ENCODE data around the gene PLD2.
A peak's percentile ranks its signal among the peaks of the same experiment; 100 is the strongest.
"Not testable (repeated sequence)": the region's sequence is repeated elsewhere in the genome, so short reads cannot be mapped to it uniquely, and the experiment has no call there.

Gene PLD2

DNA sequence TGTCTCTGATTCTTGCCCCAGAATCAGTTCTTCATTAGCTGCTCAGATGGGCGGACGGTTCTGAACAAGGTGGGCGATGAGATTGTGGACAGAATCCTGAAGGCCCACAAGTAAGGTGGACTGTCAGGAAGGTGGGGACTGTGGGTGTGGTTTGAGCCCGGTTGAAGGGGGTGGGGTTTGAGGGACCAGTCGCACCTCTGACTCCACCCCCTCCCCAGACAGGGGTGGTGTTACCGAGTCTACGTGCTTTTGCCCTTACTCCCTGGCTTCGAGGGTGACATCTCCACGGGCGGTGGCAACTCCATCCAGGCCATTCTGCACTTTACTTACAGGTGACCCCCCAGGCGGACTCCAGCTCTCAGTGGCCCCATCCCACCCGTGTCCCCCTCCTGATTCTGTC, 11.3 kb downstream of the PLD2 start:
- DNase-seq (ENCODE audit: extremely low read depth, low read depth), result no peak
- TF ChIP-seq CTCF (IDR thresholded peaks at IDR 0.05; ENCODE audit: low read depth, low read length), result no peak

DNA sequence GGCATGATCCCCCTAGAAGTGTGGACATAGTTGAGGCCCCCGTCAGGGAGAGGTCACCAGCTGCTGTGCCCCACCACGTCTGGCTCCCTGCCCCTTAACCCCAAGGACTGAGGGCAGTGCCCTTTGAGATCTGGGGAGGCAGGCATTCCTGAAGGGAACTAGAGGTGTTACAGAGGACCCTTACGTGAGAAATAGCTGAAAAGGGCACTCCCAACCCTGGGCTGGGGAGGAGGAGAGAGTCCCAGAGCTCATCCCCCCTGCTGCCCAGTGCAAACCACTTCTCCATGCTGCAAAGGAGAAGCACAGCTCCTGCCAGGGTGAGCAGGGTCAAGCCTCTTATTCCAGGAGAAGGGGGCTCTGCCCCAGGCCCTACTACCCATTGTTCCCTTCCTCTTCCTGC, 15.9 kb downstream of the PLD2 start:
- no peak for TF ChIP-seq CTCF (IDR thresholded peaks at IDR 0.05; ENCODE audit: low read depth, low read length)
- no peak for DNase-seq (ENCODE audit: extremely low read depth, low read depth)

DNA sequence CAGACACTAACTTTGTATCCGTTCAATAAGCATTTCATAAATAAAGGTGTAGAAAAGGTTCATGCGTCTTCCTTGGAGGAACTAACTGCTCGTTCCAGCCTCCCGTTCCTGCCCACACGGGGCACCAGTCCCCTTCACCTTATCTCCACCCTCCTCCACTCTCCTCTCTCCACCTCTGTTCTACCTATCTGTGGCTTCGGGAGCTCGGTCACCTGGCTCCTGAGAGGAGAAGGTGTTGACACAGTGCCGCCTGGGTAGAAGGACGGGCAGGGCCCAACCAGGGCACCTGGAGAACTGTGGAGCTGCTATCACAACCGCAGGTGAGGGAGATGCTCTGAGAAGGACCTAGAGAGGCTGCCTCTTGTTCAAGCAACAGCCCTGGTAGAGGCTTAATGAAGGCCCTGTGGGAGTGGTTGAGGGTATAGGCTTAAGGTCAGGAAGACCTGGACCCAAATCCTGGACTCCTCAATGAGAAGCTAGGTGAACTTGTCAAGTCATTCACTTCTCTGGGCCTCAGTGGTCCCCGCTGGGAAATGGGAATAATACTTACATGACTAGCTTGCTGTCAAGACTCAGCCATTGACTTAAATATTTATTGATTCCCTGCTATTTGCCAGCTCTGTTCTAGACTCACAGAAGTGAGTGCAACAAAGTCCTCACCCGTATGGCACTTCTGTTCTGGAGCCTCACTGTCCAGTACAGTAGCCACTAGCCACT, 16.6 kb downstream of the PLD2 start:
- no peak for DNase-seq (ENCODE audit: extremely low read depth, low read depth)
- TF ChIP-seq CTCF (IDR thresholded peaks at IDR 0.05; ENCODE audit: low read depth, low read length), result no peak

GRCh38 chr17:4827399-4827798, 20.4 kb downstream of the PLD2 start:
- DNase-seq (ENCODE audit: extremely low read depth, low read depth), result no peak
- TF ChIP-seq CTCF (IDR thresholded peaks at IDR 0.05; ENCODE audit: low read depth, low read length), result no peak

GRCh38 chr17:4832829-4833177, 25.9 kb downstream of the PLD2 start:
- not testable (repeated sequence) for DNase-seq (ENCODE audit: extremely low read depth, low read depth)

DNA sequence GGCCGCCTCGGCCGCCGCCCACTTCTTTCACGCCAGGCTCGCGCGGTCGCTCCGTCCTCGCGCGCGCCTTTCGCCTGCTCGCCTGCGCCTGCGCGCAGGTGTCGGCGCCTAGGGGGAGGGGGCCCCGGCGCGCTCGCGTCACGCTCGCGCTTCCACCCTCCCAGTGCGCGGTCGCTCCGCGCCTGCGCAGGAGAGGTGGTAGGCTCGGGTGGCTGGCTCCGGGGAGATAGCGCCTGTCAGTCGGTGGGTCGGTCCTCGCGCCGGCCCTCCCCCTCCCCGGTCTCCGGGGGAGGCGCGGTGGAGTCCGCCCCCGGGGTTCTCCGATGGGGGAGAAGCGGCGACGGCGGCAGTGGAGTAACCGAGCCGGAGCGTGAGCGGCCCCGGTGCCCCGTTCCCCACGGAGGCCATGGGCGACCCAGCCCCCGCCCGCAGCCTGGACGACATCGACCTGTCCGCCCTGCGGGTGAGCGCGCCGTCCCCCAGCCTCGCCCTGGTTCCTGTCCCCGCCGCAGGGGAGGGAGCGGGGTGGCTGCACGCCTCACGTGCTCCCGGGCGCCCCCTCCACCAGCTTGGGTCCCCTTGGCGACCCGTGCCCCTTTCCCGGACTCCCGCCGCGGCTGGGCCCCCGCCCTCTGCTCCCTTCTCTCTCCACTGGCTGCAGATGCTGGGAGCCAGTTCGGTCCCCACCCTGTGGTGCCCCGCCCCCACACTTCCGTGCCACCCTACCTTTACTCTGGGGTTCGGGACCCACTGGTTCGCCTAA, 26.4 kb downstream of the PLD2 start, which contains the start of gene MINK1:
MINK1 (plus strand) TSS at position 163 of the 763 bp plus-strand sequence; CDS start at position 407, 244 bp downstream.
- peak; percentile 81 for DNase-seq (ENCODE audit: extremely low read depth, low read depth)
- no peak for TF ChIP-seq CTCF (IDR thresholded peaks at IDR 0.05; ENCODE audit: low read depth, low read length)

- TF ChIP-seq CTCF (IDR thresholded peaks at IDR 0.05; ENCODE audit: low read depth, low read length), result no peak
- peak; percentile 57 for DNase-seq (ENCODE audit: extremely low read depth, low read depth)
Observed at GRCh38 chr17:4833941-4834680, 27.2 kb downstream of the PLD2 start.
